Measurements from ENCODE around the gene CENPX. TPM values are rescaled to one million over a fixed set of nuclear protein-coding genes. Genes with fewer than 3 reads are reported as not detected.

CENPX gene
- total and polyA plus RNA-seq, 4 experiments from 2014 or later = 33.4 to 70.8 (median 36.7) TPM

DNA sequence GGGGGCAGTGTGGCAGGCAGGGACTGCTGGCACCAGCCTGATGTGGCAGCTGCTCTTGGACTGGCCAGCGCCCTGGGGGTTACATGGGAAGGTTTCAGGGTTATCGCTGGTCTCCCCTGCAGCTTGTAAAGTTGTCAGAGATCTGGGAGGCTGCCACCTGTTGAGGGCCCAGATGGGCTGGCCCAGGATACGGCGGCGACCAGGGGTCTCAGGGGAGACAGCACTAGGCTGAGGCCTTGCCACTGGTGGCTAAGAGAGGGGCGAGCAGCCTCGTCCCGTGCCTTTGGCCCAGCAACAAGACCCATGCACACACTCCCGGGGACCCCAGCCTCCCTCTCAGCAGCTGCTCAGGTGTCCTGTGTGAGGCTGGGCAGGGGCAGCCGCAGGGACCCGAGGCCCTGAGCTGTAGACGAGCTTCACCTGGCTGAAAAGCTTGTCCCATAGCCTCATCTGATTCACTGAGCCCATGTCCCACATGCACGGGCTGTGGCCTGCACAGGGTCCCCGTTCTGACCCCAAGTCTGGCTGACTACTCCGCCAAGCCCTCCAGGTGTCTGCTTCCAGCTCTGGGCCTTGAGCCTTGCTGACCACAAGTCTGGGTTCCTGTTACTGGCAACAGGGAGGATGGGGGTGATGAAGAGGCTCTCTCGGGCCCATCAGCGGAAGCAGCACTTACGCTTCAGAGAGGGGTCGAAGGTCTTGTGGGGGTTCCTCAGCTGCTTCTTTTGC is 36.8 kb upstream of the CENPX start:
- Histone ChIP-seq H3K9me3 (ENCODE audit: control insufficient read depth in 1 of 2, low read length in 2 of 2) (no peaks in the 10 kb centered on the region), H3K4me1 (ENCODE audit: insufficient read depth, low read length) (peaks cover 10% of the 10 kb centered on the region), H3K27me3 (ENCODE audit: insufficient read depth, low read length) (no peaks in the 10 kb centered on the region), H3K4me3 (ENCODE audit: low read length in 2 of 2) (no peak overlapping the region), H3K27ac (ENCODE audit: low read depth, low read length) (no peak overlapping the region), H3K36me3 (ENCODE audit: insufficient read depth, low read length) (peaks cover 33% of the 10 kb centered on the region)
- no peaks in the 10 kb centered on the region for H3K27me3 Mint-ChIP-seq
- intact Hi-C loops (cut with micrococcal nuclease) = no loop called here
- no peak overlapping the region for H3K4me3 Mint-ChIP-seq
- peaks cover 0 to 2% (median 0%) of the 10 kb centered on the region in 8 donors for H3K9me3 Mint-ChIP-seq
- no peak overlapping the region for H3K27ac Mint-ChIP-seq
- peaks cover 0 to 36% of the 10 kb centered on the region in 2 donors for H3K36me3 Mint-ChIP-seq
- peaks cover 0 to 7% (median 2%) of the 10 kb centered on the region in 4 donors for H3K4me1 Mint-ChIP-seq
- no peak for DNase-seq
- ChIA-PET POLR2A (ENCODE audit: partially characterized antibody) (interaction anchor here (1.8 kb wide), 1 partner anchor 23 kb away, joined by 5 read pairs; no protein-coding TSS in a partner anchor), CTCF (ENCODE audit: partially characterized antibody) (interaction anchor here (1.4 to 1.5 kb wide), 2 partner anchors 22 to 29 kb away, joined by 3 to 5 read pairs; partner anchors contain the start of gene DCXR)

DNA sequence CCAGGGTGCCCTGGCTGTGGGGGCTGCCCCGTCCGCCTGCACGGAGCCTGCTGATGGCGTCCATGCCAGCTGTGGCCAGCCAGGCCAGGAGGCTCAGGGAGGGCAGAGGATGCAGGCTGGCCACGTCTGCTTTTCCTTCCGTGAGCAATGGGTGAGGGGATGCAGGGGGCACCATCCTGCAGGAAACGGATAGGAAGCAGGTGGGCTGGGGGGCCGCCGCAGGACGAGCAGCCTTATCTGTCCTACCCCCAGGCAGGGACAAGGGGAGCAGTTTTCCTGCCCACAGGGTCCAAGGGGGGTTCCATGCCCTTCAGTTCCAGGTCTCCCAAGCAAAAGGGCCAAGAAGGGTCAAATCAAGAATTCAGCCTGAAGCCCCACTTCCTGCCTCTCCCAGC is 36.2 kb upstream of the CENPX start:
- no peaks in the 10 kb centered on the region for H3K27me3 Mint-ChIP-seq
- CTCF ChIA-PET (ENCODE audit: partially characterized antibody) = no interaction called here
- H3K36me3 Mint-ChIP-seq = peaks cover 0 to 34% of the 10 kb centered on the region in 2 donors
- no peak overlapping the region for H3K4me3 Mint-ChIP-seq
- peaks cover 0 to 2% (median 0%) of the 10 kb centered on the region in 8 donors for H3K9me3 Mint-ChIP-seq
- H3K4me1 Mint-ChIP-seq = peaks cover 0 to 1% (median 0%) of the 10 kb centered on the region in 4 donors
- Histone ChIP-seq H3K4me3 (ENCODE audit: low read length in 2 of 2) (no peak overlapping the region), H3K4me1 (ENCODE audit: insufficient read depth, low read length) (peaks cover 8% of the 10 kb centered on the region), H3K36me3 (ENCODE audit: insufficient read depth, low read length) (peaks cover 39% of the 10 kb centered on the region), H3K27me3 (ENCODE audit: insufficient read depth, low read length) (no peaks in the 10 kb centered on the region), H3K27ac (ENCODE audit: low read depth, low read length) (no peak overlapping the region), H3K9me3 (ENCODE audit: control insufficient read depth in 1 of 2, low read length in 2 of 2) (no peaks in the 10 kb centered on the region)
- POLR2A ChIA-PET (ENCODE audit: partially characterized antibody) = no interaction called here
- no peak for DNase-seq
- intact Hi-C loops (cut with micrococcal nuclease) = no loop called here
- H3K27ac Mint-ChIP-seq = no peak overlapping the region

DNA sequence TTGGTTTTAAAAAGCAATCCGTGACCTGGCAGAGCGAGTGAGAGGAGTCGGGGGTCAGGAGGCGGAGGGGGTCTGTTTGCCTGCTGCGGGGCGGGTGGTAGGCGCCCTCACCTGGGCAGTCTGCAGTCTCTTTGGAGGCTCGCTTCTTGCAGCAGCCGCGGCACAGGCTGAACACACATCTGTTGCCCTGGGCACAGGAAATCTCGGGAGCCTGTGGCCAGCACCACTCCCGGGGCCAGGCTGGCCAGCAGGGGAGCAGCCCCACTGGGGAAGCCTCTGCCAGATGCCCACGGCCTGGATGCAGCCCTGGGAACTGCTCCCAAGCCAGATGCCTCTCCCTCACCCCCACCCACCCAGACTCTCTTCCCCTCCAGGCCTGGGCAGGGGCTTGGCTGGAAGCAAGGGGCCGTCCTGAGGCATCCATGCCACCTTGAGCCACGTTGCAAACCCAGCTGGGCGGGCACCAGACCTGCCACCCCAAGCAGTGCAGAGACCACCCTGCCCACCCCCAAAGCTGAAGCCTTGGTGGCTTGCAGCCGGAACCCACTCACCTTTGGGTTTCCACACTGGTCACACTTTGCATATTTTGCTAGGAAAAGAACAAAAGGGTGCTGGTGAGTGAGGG is 35.7 kb upstream of the CENPX start:
- Histone ChIP-seq H3K4me1 (ENCODE audit: insufficient read depth, low read length) (peaks cover 8% of the 10 kb centered on the region), H3K36me3 (ENCODE audit: insufficient read depth, low read length) (peaks cover 42% of the 10 kb centered on the region), H3K9me3 (ENCODE audit: control insufficient read depth in 1 of 2, low read length in 2 of 2) (no peaks in the 10 kb centered on the region), H3K27ac (ENCODE audit: low read depth, low read length) (no peak overlapping the region), H3K27me3 (ENCODE audit: insufficient read depth, low read length) (no peaks in the 10 kb centered on the region), H3K4me3 (ENCODE audit: low read length in 2 of 2) (no peak overlapping the region)
- Mint-ChIP-seq H3K4me1 (peaks cover 0 to 6% (median 2%) of the 10 kb centered on the region in 4 donors), H3K4me3 (no peak overlapping the region), H3K27me3 (no peaks in the 10 kb centered on the region), H3K27ac (no peak overlapping the region), H3K9me3 (peaks cover 0 to 2% (median 0%) of the 10 kb centered on the region in 8 donors), H3K36me3 (peaks cover 0 to 34% of the 10 kb centered on the region in 2 donors)
- ChIA-PET CTCF (ENCODE audit: partially characterized antibody) (no interaction called here), POLR2A (ENCODE audit: partially characterized antibody) (no interaction called here)
- intact Hi-C loops (cut with micrococcal nuclease) = no loop called here
- DNase-seq = no peak

DNA sequence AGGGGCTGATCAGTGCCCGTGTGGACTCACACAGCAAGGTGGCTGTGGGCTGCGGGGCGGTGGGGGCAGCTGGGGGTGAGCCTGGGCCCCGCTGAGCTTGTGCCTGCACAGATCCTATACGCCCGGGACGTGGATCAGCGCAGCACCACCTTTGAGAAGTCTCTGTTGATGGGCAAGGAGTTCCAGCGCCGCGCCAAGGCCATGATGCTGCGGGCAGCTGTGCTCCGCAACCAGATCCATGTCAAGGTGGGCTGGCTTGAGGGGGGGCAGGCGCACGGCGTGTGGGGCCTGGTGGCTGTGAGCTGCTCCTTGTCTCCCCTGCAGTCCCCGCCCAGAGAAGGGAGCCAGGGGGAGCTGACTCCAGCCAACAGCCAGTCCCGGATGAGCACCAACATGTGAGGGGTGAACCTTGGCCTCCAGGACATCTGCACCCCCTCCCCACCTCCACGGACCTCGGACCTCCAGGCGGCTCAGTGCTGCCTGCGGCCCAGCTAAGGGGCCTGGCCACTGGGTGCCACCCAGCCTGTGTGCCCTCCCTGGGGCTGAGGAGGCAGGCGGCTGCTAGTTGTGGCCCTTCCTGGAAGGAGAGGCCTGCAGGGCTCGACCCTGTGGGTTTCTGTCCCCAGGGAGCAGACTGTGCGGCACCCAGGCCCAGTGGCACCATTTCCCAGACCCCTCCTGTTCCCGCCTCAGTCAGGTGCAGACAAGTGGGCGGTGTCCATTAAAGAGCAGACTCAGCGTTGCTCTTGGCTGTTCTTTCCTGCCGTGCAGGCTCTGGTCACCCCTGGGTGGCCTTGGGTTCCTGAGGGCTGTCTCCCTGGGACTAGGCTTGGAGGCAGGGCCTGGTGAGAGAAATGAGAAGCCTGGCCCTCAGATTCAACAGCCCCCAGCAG is 34.3 kb upstream of the CENPX start:
- H3K9me3 ChIP-seq (ENCODE audit: control insufficient read depth in 1 of 2, low read length in 2 of 2) = no peaks in the 10 kb centered on the region
- Mint-ChIP-seq H3K36me3 (peaks cover 0 to 32% of the 10 kb centered on the region in 2 donors), H3K4me3 (no peak overlapping the region), H3K9me3 (peaks cover 0 to 4% (median 0%) of the 10 kb centered on the region in 8 donors), H3K27me3 (no peaks in the 10 kb centered on the region), H3K27ac (no peak overlapping the region), H3K4me1 (peaks cover 0 to 14% (median 3%) of the 10 kb centered on the region in 4 donors)
- peaks cover 42% of the 10 kb centered on the region for H3K36me3 ChIP-seq (ENCODE audit: insufficient read depth, low read length)
- H3K4me1 ChIP-seq (ENCODE audit: insufficient read depth, low read length) = peaks cover 20% of the 10 kb centered on the region
- intact Hi-C loops (cut with micrococcal nuclease) = no loop called here
- no peak overlapping the region for H3K4me3 ChIP-seq (ENCODE audit: low read length in 2 of 2)
- no peaks in the 10 kb centered on the region for H3K27me3 ChIP-seq (ENCODE audit: insufficient read depth, low read length)
- DNase-seq = peak in 1 of 5 donors; percentile 27
- ChIA-PET POLR2A (ENCODE audit: partially characterized antibody) (interaction anchor here (0.9 to 1.5 kb wide), 2 partner anchors 9 to 34 kb away, joined by 5 to 7 read pairs; partner anchors contain the start of genes CENPX, DUS1L and LRRC45), CTCF (ENCODE audit: partially characterized antibody) (no interaction called here)
- H3K27ac ChIP-seq (ENCODE audit: low read depth, low read length) = no peak overlapping the region

DNA sequence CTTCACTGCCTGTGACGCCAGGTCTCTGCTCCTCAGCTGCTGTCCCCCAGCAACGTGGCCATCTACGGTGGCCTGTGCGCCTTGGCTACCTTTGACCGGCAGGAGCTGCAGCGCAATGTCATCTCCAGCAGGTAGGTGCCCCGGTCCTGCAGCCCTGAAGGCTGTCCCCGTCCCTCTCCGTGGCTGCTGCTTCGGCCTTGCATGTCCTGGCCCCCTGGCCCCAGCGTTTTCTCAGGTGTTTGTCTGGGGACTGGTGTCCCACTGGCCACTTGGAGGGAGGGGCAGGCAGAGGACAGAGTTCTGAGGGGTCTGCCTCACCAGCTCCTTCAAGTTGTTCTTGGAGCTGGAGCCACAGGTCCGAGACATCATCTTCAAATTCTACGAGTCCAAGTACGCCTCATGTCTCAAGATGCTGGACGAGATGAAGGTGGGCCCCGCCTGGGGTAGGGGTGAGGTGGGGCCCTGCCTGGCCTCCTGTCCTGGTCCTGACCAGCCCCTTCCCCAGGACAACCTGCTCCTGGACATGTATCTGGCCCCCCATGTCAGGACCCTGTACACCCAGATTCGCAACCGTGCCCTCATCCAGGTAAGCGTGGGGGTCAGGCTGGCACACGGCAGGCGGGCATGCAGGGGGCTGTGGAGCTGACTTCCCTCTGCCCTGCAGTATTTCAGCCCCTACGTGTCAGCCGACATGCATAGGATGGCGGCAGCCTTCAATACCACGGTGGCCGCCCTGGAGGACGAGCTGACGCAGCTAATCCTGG is 33.5 kb upstream of the CENPX start:
- H3K4me1 Mint-ChIP-seq = peaks cover 0 to 14% (median 3%) of the 10 kb centered on the region in 4 donors
- no peaks in the 10 kb centered on the region for H3K27me3 Mint-ChIP-seq
- H3K27ac ChIP-seq (ENCODE audit: low read depth, low read length) = no peak overlapping the region
- intact Hi-C loops (cut with micrococcal nuclease) = no loop called here
- peaks cover 40% of the 10 kb centered on the region for H3K36me3 ChIP-seq (ENCODE audit: insufficient read depth, low read length)
- H3K27ac Mint-ChIP-seq = peak overlapping the region in 1 of 7 donors; percentile 41
- no peak overlapping the region for H3K4me3 ChIP-seq (ENCODE audit: low read length in 2 of 2)
- H3K27me3 ChIP-seq (ENCODE audit: insufficient read depth, low read length) = no peaks in the 10 kb centered on the region
- no peak overlapping the region for H3K4me3 Mint-ChIP-seq
- H3K4me1 ChIP-seq (ENCODE audit: insufficient read depth, low read length) = peaks cover 20% of the 10 kb centered on the region
- DNase-seq = peak in 1 of 5 donors; percentile 16
- H3K36me3 Mint-ChIP-seq = peaks cover 0 to 32% of the 10 kb centered on the region in 2 donors
- POLR2A ChIA-PET (ENCODE audit: partially characterized antibody) = interaction anchor here (0.9 to 1.5 kb wide), 2 partner anchors 10 to 33 kb away, joined by 5 to 7 read pairs; partner anchors contain the start of genes CENPX, DUS1L and LRRC45
- H3K9me3 ChIP-seq (ENCODE audit: control insufficient read depth in 1 of 2, low read length in 2 of 2) = no peaks in the 10 kb centered on the region
- CTCF ChIA-PET (ENCODE audit: partially characterized antibody) = no interaction called here
- peaks cover 0 to 4% (median 0%) of the 10 kb centered on the region in 8 donors for H3K9me3 Mint-ChIP-seq

DNA sequence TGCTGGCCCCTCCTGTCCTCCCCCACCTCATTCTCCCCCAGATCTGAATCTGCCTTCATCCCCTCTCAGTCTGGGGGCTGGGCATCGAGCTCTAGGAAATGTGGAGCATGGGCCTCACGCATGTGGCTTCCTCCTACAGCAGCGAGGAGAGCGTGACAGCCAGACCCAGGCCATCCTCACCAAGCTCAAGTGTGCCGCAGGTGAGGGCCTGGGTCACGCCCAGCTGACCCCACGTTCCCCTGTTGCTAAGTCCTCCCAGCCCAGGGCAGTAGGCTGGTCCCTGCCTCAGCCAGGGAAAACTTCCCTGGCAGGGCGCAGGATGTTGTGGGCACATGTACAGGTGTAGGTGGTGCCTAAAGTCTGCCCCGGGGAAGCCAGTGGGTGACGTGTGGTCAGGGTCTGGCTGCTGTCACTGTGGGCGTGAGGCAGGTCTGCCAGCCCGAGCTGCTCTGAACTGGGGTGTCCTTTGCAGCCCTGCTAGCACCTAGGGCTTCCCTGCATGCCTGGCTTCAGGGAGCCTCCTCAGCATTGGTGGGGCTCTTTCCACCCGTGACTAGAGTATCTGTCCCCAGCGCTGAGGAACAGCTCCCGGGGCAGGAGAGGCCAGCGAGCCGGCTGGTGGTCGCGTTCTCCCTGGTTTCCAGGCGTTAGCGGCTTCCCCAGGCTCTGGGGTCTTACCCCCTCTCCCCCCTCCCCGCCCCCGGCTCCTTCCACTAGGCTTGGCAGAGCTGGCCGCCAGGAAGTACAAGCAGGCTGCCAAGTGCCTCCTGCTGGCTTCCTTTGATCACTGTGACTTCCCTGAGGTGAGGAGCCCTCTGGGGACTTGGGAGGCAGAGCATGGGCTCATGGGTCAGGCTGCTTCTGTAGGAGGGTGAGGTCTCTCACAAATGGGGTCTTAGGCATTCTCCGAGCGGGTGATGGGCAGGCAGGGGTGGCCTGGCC is 32.6 kb upstream of the CENPX start:
- H3K27me3 Mint-ChIP-seq = no peaks in the 10 kb centered on the region
- CTCF ChIA-PET (ENCODE audit: partially characterized antibody) = no interaction called here
- H3K9me3 ChIP-seq (ENCODE audit: control insufficient read depth in 1 of 2, low read length in 2 of 2) = no peaks in the 10 kb centered on the region
- peak overlapping the region in 4 of 7 donors; percentile 30 to 71 (median 44) for H3K27ac Mint-ChIP-seq
- H3K36me3 ChIP-seq (ENCODE audit: insufficient read depth, low read length) = peaks cover 32% of the 10 kb centered on the region
- H3K9me3 Mint-ChIP-seq = peaks cover 0 to 4% (median 0%) of the 10 kb centered on the region in 8 donors
- peak overlapping the region in 1 of 8 donors; percentile 21 for H3K4me3 Mint-ChIP-seq
- no peak overlapping the region for H3K27ac ChIP-seq (ENCODE audit: low read depth, low read length)
- POLR2A ChIA-PET (ENCODE audit: partially characterized antibody) = interaction anchor here (1.1 to 1.6 kb wide), 3 partner anchors 10 to 71 kb away, joined by 3 to 8 read pairs (median 5); partner anchors contain the start of genes CENPX, DUS1L and LRRC45
- peaks cover 0 to 33% of the 10 kb centered on the region in 2 donors for H3K36me3 Mint-ChIP-seq
- intact Hi-C loops (cut with micrococcal nuclease) = no loop called here
- H3K4me1 ChIP-seq (ENCODE audit: insufficient read depth, low read length) = peaks cover 27% of the 10 kb centered on the region
- DNase-seq = no peak
- no peak overlapping the region for H3K4me3 ChIP-seq (ENCODE audit: low read length in 2 of 2)
- H3K27me3 ChIP-seq (ENCODE audit: insufficient read depth, low read length) = no peaks in the 10 kb centered on the region
- peaks cover 1 to 20% (median 7%) of the 10 kb centered on the region in 4 donors for H3K4me1 Mint-ChIP-seq
